Mammary epithelial cell (primary cell): ENCODE data around the gene TSEN15.

Experiments
- EZH2 ChIP-seq: IDR thresholded peaks from 2 replicates; pipeline ENCODE4 v1.6.1; 2012; ENCODE audit warnings: low read length, inconsistent platforms, borderline replicate concordance
- TF ChIP-seq, protein P1 (sequence below), 2 donors: IDR thresholded peaks in 1 of 2; conservative IDR thresholded peaks in 1 of 2; 2 replicates each; pipeline ENCODE4 v1.5.1; 2011 to 2012; ENCODE audit warnings: inconsistent platforms in 2 of 2, low read length in 2 of 2, mild to moderate bottlenecking in 2 of 2, control low read depth in 1 of 2, low read depth in 1 of 2; ENCODE audit not compliant: insufficient read depth in 1 of 2; ENCODE audit errors: extremely low read depth in 1 of 2

GRCh38 chr1:184052194-184052559 lies 647 bp downstream of the TSEN15 start:
- TF ChIP-seq, protein P1, sequence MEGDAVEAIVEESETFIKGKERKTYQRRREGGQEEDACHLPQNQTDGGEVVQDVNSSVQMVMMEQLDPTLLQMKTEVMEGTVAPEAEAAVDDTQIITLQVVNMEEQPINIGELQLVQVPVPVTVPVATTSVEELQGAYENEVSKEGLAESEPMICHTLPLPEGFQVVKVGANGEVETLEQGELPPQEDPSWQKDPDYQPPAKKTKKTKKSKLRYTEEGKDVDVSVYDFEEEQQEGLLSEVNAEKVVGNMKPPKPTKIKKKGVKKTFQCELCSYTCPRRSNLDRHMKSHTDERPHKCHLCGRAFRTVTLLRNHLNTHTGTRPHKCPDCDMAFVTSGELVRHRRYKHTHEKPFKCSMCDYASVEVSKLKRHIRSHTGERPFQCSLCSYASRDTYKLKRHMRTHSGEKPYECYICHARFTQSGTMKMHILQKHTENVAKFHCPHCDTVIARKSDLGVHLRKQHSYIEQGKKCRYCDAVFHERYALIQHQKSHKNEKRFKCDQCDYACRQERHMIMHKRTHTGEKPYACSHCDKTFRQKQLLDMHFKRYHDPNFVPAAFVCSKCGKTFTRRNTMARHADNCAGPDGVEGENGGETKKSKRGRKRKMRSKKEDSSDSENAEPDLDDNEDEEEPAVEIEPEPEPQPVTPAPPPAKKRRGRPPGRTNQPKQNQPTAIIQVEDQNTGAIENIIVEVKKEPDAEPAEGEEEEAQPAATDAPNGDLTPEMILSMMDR (conservative IDR thresholded peaks at IDR 0.05 in 1 of 2, IDR thresholded peaks at IDR 0.05 in 1 of 2; ENCODE audit: extremely low read depth in 1 of 2, insufficient read depth in 1 of 2, low read depth in 1 of 2, low read length in 2 of 2) = no peak
- TF ChIP-seq EZH2 = no peak
